HCT116 (cell line): ENCODE results near the gene PRKCH.

ENCODE experiments used
- CEBPB ChIP-seq: IDR thresholded peaks from 2 replicates; pipeline ENCODE4 v1.6.1; 2012; ENCODE audit warnings: low read depth
- CTCF ChIP-seq, 3 experiments: fragments of 200-600 bp in 1 of 3; sonication (generic) in 1 of 3; IDR thresholded peaks in 2 of 3; conservative IDR thresholded peaks in 1 of 3; 2 replicates each; pipeline ENCODE4 v1.5.1; 2012 to 2017; ENCODE audit warnings: low read depth in 2 of 3, low read length in 2 of 3, antibody characterized with exemption in 1 of 3, borderline replicate concordance in 1 of 3, control low read depth in 1 of 3, mild to moderate bottlenecking in 1 of 3, mixed read lengths in 1 of 3, mixed run types in 1 of 3, moderate library complexity in 1 of 3; ENCODE audit not compliant: insufficient read depth in 1 of 3
- MAX ChIP-seq: IDR thresholded peaks from 2 replicates; pipeline ENCODE4 v1.6.1; 2012
- YY1 ChIP-seq: IDR thresholded peaks from 2 replicates; pipeline ENCODE4 v1.6.1; 2011; ENCODE audit warnings: low read length, low read depth, moderate library complexity, mild to moderate bottlenecking; ENCODE audit not compliant: insufficient replicate concordance; ENCODE audit errors: extremely low read depth

- TF ChIP-seq CTCF (IDR thresholded peaks at IDR 0.05 in 2 of 3, conservative IDR thresholded peaks at IDR 0.05 in 1 of 3; ENCODE audit: borderline replicate concordance in 1 of 3, insufficient read depth in 1 of 3, low read depth in 2 of 3, low read length in 2 of 3) (0 out of 6 replicates have a peak, but pooled peaks of 1 of the 3 experiments have one; percentile 3), YY1 (no peak), CEBPB (no peak), MAX (no peak)
Observed at GRCh38 chr14:61326847-61327246, 5.5 kb downstream of the PRKCH start.
